Measurements from ENCODE around the gene KRTAP1-5.
"Not testable (repeated sequence)": the region's sequence is repeated elsewhere in the genome, so short reads cannot be mapped to it uniquely, and the experiment has no call there.

Gene KRTAP1-5

GRCh38 chr17:41026715-41027471 lies at the start of gene KRTAP1-5:
Gene KRTAP1-5, minus strand, starts transcription at chr17:41027208. Its CDS starts 53 bp downstream, at chr17:41027155.
- no peak for DNase-seq (ENCODE audit: low read depth in 2 of 2)

GRCh38 chr17:41076788-41077187 lies 49.8 kb upstream of the KRTAP1-5 start:
- DNase-seq (ENCODE audit: low read depth in 2 of 2), result no peak

GRCh38 chr17:41073676-41074075 lies 46.7 kb upstream of the KRTAP1-5 start:
- DNase-seq (ENCODE audit: low read depth in 2 of 2), result no peak

- no peak for DNase-seq (ENCODE audit: low read depth in 2 of 2)
Observed at GRCh38 chr17:41071606-41072360, 44.8 kb upstream of the KRTAP1-5 start.

- no peak for DNase-seq (ENCODE audit: low read depth in 2 of 2)
Observed at GRCh38 chr17:41069031-41069430, 42.0 kb upstream of the KRTAP1-5 start.

GRCh38 chr17:41067281-41067680 lies 40.3 kb upstream of the KRTAP1-5 start:
- DNase-seq (ENCODE audit: low read depth in 2 of 2), result no peak

- no peak for DNase-seq (ENCODE audit: low read depth in 2 of 2)
Observed at GRCh38 chr17:41065829-41066624, 39.0 kb upstream of the KRTAP1-5 start, which contains the start of gene KRTAP2-4. Gene KRTAP2-4, minus strand, starts transcription at chr17:41065879. Its CDS starts 34 bp downstream, at chr17:41065845.

- not testable (repeated sequence) for DNase-seq (ENCODE audit: low read depth in 2 of 2)
Observed at GRCh38 chr17:41065016-41065689, 38.1 kb upstream of the KRTAP1-5 start.

GRCh38 chr17:41064301-41064700 lies 37.3 kb upstream of the KRTAP1-5 start:
- DNase-seq (ENCODE audit: low read depth in 2 of 2), result no peak

GRCh38 chr17:41063449-41063848 lies 36.4 kb upstream of the KRTAP1-5 start:
- no peak for DNase-seq (ENCODE audit: low read depth in 2 of 2)

GRCh38 chr17:41061964-41062363 lies 35.0 kb upstream of the KRTAP1-5 start:
- DNase-seq (ENCODE audit: low read depth in 2 of 2), result no peak

- DNase-seq (ENCODE audit: low read depth in 2 of 2), result no peak
Observed at GRCh38 chr17:41060052-41060604, 33.1 kb upstream of the KRTAP1-5 start, which contains the start of gene KRTAP2-3. Gene KRTAP2-3, minus strand, starts transcription at chr17:41060114. Its CDS starts 64 bp downstream, at chr17:41060050.

GRCh38 chr17:41059276-41060051 lies 32.5 kb upstream of the KRTAP1-5 start:
- not testable (repeated sequence) for DNase-seq (ENCODE audit: low read depth in 2 of 2)

- DNase-seq (ENCODE audit: low read depth in 2 of 2), result no peak
Observed at GRCh38 chr17:41058741-41059140, 31.7 kb upstream of the KRTAP1-5 start.

GRCh38 chr17:41057547-41057946 lies 30.5 kb upstream of the KRTAP1-5 start:
- DNase-seq (ENCODE audit: low read depth in 2 of 2), result no peak

- DNase-seq (ENCODE audit: low read depth in 2 of 2), result not testable (repeated sequence)
Observed at GRCh38 chr17:41055130-41055529, 28.1 kb upstream of the KRTAP1-5 start, which contains the start of gene KRTAP2-2. Gene KRTAP2-2, minus strand, starts transcription at chr17:41055230. Its CDS starts 19 bp downstream, at chr17:41055211.

GRCh38 chr17:41054556-41054955 lies 27.5 kb upstream of the KRTAP1-5 start:
- DNase-seq (ENCODE audit: low read depth in 2 of 2), result not testable (repeated sequence)

- no peak for DNase-seq (ENCODE audit: low read depth in 2 of 2)
Observed at GRCh38 chr17:41054025-41054424, 27.0 kb upstream of the KRTAP1-5 start.

- no peak for DNase-seq (ENCODE audit: low read depth in 2 of 2)
Observed at GRCh38 chr17:41052566-41052965, 25.6 kb upstream of the KRTAP1-5 start.

- DNase-seq (ENCODE audit: low read depth in 2 of 2), result no peak
Observed at GRCh38 chr17:41049110-41049509, 22.1 kb upstream of the KRTAP1-5 start.
